SK-N-SH (cell line): ENCODE data around the gene GIT2. TPM values are rescaled to one million over a fixed set of nuclear protein-coding genes. Genes with fewer than 3 reads are reported as not detected.

ENCODE experiments used
- CTCF ChIA-PET: fragments of 300-600, 350-600 bp; formaldehyde crosslinking; extraction: SDS; loops from one replicate; lab custom pipeline; 2021; lab: Yijun Ruan, JAX
- POLR2A ChIA-PET: fragments of 350-600 bp; sonication (Branson Sonifier 250); formaldehyde crosslinking; extraction: SDS; loops from one replicate; lab custom pipeline; 2020; ENCODE audit warnings: antibody characterized with exemption, inconsistent platforms; lab: Yijun Ruan, JAX
- DNase-seq: peaks from one replicate; pipeline ENCODE4 v3.0.0; 2012
- H2AFZ ChIP-seq: fragments of 200-600 bp; sonication (generic); 2 replicates; pipeline ENCODE4 v1.8.1; 2016; ENCODE audit warnings: antibody characterized with exemption, mild to moderate bottlenecking, low read depth
- H3F3A ChIP-seq: fragments of 200-600 bp; sonication (generic); replicated peaks from 2 replicates; pipeline ENCODE3; 2016; ENCODE audit warnings: antibody characterized with exemption, mild to moderate bottlenecking; ENCODE audit not compliant: insufficient read depth
- H3K27ac ChIP-seq, 2 experiments: fragments of 200-500 bp in 1 of 2; fragments of 200-600 bp in 1 of 2; sonication (Bioruptor generic) in 1 of 2; sonication (generic), shearing (Covaris generic) in 1 of 2; 2 replicates each; pipeline versions ENCODE4 v1.5.1 to v1.6.1; 2014 to 2016; ENCODE audit warnings: low read depth in 2 of 2, inconsistent platforms in 1 of 2, low read length in 1 of 2, mild to moderate bottlenecking in 1 of 2, mixed read lengths in 1 of 2
- H3K27me3 ChIP-seq: fragments of 200-600 bp; sonication (generic), shearing (Covaris generic); 2 replicates; pipeline ENCODE4 v1.6.1; 2016; ENCODE audit warnings: mixed run types; ENCODE audit not compliant: insufficient read depth
- H3K36me3 ChIP-seq, 2 experiments: fragments of 200-500 bp in 1 of 2; fragments of 200-600 bp in 1 of 2; sonication (Bioruptor generic) in 1 of 2; sonication (generic) in 1 of 2; replicated peaks in 1 of 2; 2 replicates each; pipeline versions ENCODE3 to v1.5.1; 2014 to 2016; ENCODE audit warnings: low read length in 1 of 2, mild to moderate bottlenecking in 1 of 2; ENCODE audit not compliant: insufficient read depth in 2 of 2, control insufficient read depth in 1 of 2
- H3K4me1 ChIP-seq, 2 experiments: fragments of 200-500 bp in 1 of 2; fragments of 200-600 bp in 1 of 2; sonication (Bioruptor generic) in 1 of 2; sonication (generic), shearing (Covaris generic) in 1 of 2; 2 replicates each; pipeline versions ENCODE4 v1.5.1 to v1.6.1; 2014 to 2016; ENCODE audit warnings: low read depth in 1 of 2, low read length in 1 of 2, mixed run types in 1 of 2; ENCODE audit not compliant: insufficient read depth in 2 of 2, control insufficient read depth in 1 of 2
- H3K4me2 ChIP-seq: fragments of 200-600 bp; sonication (generic), shearing (Covaris generic); 2 replicates; pipeline ENCODE4 v1.6.1; 2017; ENCODE audit warnings: mixed run types
- H3K4me3 ChIP-seq, 2 experiments: fragments of 200-500 bp in 1 of 2; fragments of 200-600 bp in 1 of 2; sonication (Bioruptor generic) in 1 of 2; sonication (generic), shearing (Covaris generic) in 1 of 2; 2 replicates each; pipeline versions ENCODE4 v1.5.1 to v1.8.1; 2014 to 2016; ENCODE audit warnings: low read depth in 2 of 2, inconsistent platforms in 1 of 2, low read length in 1 of 2, mild to moderate bottlenecking in 1 of 2, mixed read lengths in 1 of 2, moderate library complexity in 1 of 2
- H3K79me2 ChIP-seq: fragments of 200-600 bp; sonication (generic); 2 replicates; pipeline ENCODE4 v1.8.1; 2017; ENCODE audit warnings: mild to moderate bottlenecking; ENCODE audit not compliant: insufficient read depth
- H3K9ac ChIP-seq: fragments of 200-600 bp; sonication (generic); 2 replicates; pipeline ENCODE4 v1.6.1; 2017; ENCODE audit warnings: mixed run types
- H3K9me2 ChIP-seq: fragments of 200-600 bp; sonication (generic); 2 replicates; pipeline ENCODE4 v1.6.1; 2017; ENCODE audit warnings: mixed run types
- H3K9me3 ChIP-seq: fragments of 200-600 bp; sonication (generic); 2 replicates; pipeline ENCODE4 v1.6.1; 2017; ENCODE audit warnings: mixed run types, mild to moderate bottlenecking, moderate library complexity
- H4K20me1 ChIP-seq: fragments of 200-600 bp; sonication (generic); 2 replicates; pipeline ENCODE4 v1.6.1; 2017; ENCODE audit warnings: mild to moderate bottlenecking, mixed run types; ENCODE audit not compliant: insufficient read depth
- EP300 ChIP-seq, 2 experiments: IDR thresholded peaks; 2 replicates each; pipeline versions ENCODE4 v1.4.0 to v1.6.1; 2012; ENCODE audit warnings: borderline replicate concordance in 1 of 2, low read depth in 1 of 2, low read length in 1 of 2
- EZH2phosphoT487 ChIP-seq: fragments of 200-600 bp; sonication (generic); IDR thresholded peaks from 2 replicates; pipeline ENCODE4 v1.6.1; 2017; ENCODE audit warnings: low read depth, mixed run types, mild to moderate bottlenecking, antibody characterized with exemption, moderate library complexity, borderline replicate concordance
- JUND ChIP-seq: IDR thresholded peaks from 2 replicates; pipeline ENCODE4 v1.4.0; 2012
- NFIC ChIP-seq: IDR thresholded peaks from 2 replicates; pipeline ENCODE4 v1.4.0; 2012; ENCODE audit warnings: borderline replicate concordance
- NRF1 ChIP-seq: IDR thresholded peaks from 2 replicates; pipeline ENCODE4 v1.6.1; 2012; ENCODE audit warnings: low read depth, mild to moderate bottlenecking, low read length
- PBX3 ChIP-seq: IDR thresholded peaks from 2 replicates; pipeline ENCODE4; 2012
- RFX5 ChIP-seq: IDR thresholded peaks from 2 replicates; pipeline ENCODE4 v1.6.1; 2012; ENCODE audit warnings: mild to moderate bottlenecking, improper control_type of control experiment, low read length
- TAF1 ChIP-seq: IDR thresholded peaks from 2 replicates; pipeline ENCODE4 v1.6.1; 2012; ENCODE audit warnings: low read depth, mild to moderate bottlenecking, low read length, moderate library complexity, borderline replicate concordance
- USF2 ChIP-seq: fragments of 150-350 bp; IDR thresholded peaks from 2 replicates; pipeline ENCODE4 v1.6.1; 2017; ENCODE audit warnings: antibody characterized with exemption, low read length, low read depth, borderline replicate concordance
- YY1 ChIP-seq: IDR thresholded peaks from 2 replicates; pipeline ENCODE4 v1.4.0; 2012; ENCODE audit warnings: low read depth, mild to moderate bottlenecking
- WGBS: methylation state at CpG from one replicate; pipeline ENCODE4 v1.1.6; 2017; ENCODE audit warnings: low lambda C conversion rate; 5-methylcytosine and 5-hydroxymethylcytosine counted together
- polyA plus RNA-seq, 3 experiments: library from polyadenylated mRNA; depleted of rRNA; stranded (reverse); fragments of >200 nt; gene quantifications; 2 replicates each; pipeline ENCODE4 v1.2.3, GENCODE V29; 2012

GIT2 gene
- polyA plus RNA-seq, 1 of the 3 experiments (the other 2 are of a cell fraction) = 21.2 TPM

DNA sequence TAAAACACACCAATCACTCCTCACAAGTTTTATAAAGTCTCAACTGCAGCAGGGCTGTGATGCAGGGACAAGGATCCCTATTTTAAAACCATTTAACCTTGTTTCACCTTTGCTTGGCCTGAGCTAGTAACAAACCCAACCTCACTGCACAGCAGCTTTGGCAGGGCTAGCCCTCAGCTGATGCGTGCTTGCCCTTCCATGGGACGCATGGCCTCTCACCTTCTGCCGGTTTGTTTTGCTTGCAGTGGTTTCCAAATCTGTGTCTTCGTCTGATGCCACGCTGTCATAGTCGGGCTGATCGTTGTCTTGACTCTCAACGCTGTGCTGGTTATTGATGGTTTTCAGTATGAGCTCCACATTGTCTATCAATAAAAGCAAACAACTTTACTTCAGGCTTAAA, 43.3 kb downstream of the GIT2 start:
- Histone ChIP-seq H3K9ac (no peak overlapping the region), H3K79me2 (no peaks in the 10 kb centered on the region), H3F3A (peaks cover 52% of the 10 kb centered on the region), H3K9me3 (no peaks in the 10 kb centered on the region), H2AFZ (no peak overlapping the region)
- no peak for DNase-seq
- no peak for TF ChIP-seq YY1
- no peak for TF ChIP-seq NFIC
- TF ChIP-seq TAF1 = no peak
- TF ChIP-seq EZH2phosphoT487 = no peak
- no peak for TF ChIP-seq JUND
- TF ChIP-seq RFX5 = no peak
- no peak for TF ChIP-seq EP300 (IDR thresholded peaks at IDR 0.05; ENCODE audit: borderline replicate concordance in 1 of 2, low read depth in 1 of 2, low read length in 1 of 2)
- TF ChIP-seq, all 33 proteins: peak for 0
- H3K4me3 ChIP-seq = no peak overlapping the region
- peak overlapping the region in 1 of 2 experiments; percentile 92; a peak in 2 of 4 replicates for H3K27ac ChIP-seq
- 0 out of 2 replicates have a peak overlapping the region, but pooled peaks have one; percentile 9 for H3K4me2 ChIP-seq
- H3K9me2 ChIP-seq = no peaks in the 10 kb centered on the region
- ChIA-PET POLR2A (no interaction called here), CTCF (no interaction called here)
- H3K36me3 ChIP-seq = peaks cover 35 to 46% of the 10 kb centered on the region in 2 experiments
- WGBS = 96% methylated on average over 8 of the region's 8 CpGs
- H3K4me1 ChIP-seq = peaks cover 10 to 51% of the 10 kb centered on the region in 2 experiments
- H4K20me1 ChIP-seq = peaks cover 3% of the 10 kb centered on the region; the same call in 1 of the 2 replicates
- no peaks in the 10 kb centered on the region for H3K27me3 ChIP-seq

GRCh38 chr12:109952160-109952858, 43.9 kb downstream of the GIT2 start:
- H3K4me3 ChIP-seq = no peak overlapping the region
- peaks cover 3% of the 10 kb centered on the region; the same call in 1 of the 2 replicates for H4K20me1 ChIP-seq
- 96% methylated on average over 11 of the region's 11 CpGs for WGBS
- no peaks in the 10 kb centered on the region for H3K9me3 ChIP-seq
- no peak for DNase-seq
- no peaks in the 10 kb centered on the region for H3K79me2 ChIP-seq
- H3K4me2 ChIP-seq = peak overlapping the region; percentile 60
- no peak overlapping the region for H3K9ac ChIP-seq
- H3K27me3 ChIP-seq = no peaks in the 10 kb centered on the region
- ChIA-PET CTCF (no interaction called here), POLR2A (no interaction called here)
- H3K27ac ChIP-seq = peak overlapping the region; percentile 76 to 92
- peaks cover 52% of the 10 kb centered on the region for H3F3A ChIP-seq
- no peaks in the 10 kb centered on the region for H3K9me2 ChIP-seq
- H2AFZ ChIP-seq = no peak overlapping the region
- peaks cover 10 to 52% of the 10 kb centered on the region in 2 experiments for H3K4me1 ChIP-seq
- H3K36me3 ChIP-seq = peaks cover 35 to 52% of the 10 kb centered on the region in 2 experiments
- TF ChIP-seq NRF1 (no peak), TAF1 (no peak), USF2 (no peak), PBX3 (no peak)
- TF ChIP-seq, all 33 proteins: peak for 0
